Choroid plexus epithelial cell (primary cell): ENCODE measurements around the gene CD320.

ENCODE experiments used
- DNase-seq: peaks from one replicate; pipeline ENCODE4 v3.0.0-alpha.2; 2010; ENCODE audit warnings: low read depth
- H3K4me3 ChIP-seq: 2 replicates; pipeline ENCODE4 v1.5.1; 2011; ENCODE audit warnings: low read depth, mild to moderate bottlenecking, control low read depth, low read length, moderate library complexity
- TF ChIP-seq, protein P1 (sequence below): conservative IDR thresholded peaks from 2 replicates; pipeline ENCODE4 v1.5.1; 2011; ENCODE audit warnings: low read depth, mild to moderate bottlenecking, control low read depth, inconsistent platforms, low read length, moderate library complexity

The CD320 gene

GRCh38 chr19:8336072-8336569, 28.0 kb upstream of the CD320 start:
- no peak overlapping the region for H3K4me3 ChIP-seq
- TF ChIP-seq, protein P1, sequence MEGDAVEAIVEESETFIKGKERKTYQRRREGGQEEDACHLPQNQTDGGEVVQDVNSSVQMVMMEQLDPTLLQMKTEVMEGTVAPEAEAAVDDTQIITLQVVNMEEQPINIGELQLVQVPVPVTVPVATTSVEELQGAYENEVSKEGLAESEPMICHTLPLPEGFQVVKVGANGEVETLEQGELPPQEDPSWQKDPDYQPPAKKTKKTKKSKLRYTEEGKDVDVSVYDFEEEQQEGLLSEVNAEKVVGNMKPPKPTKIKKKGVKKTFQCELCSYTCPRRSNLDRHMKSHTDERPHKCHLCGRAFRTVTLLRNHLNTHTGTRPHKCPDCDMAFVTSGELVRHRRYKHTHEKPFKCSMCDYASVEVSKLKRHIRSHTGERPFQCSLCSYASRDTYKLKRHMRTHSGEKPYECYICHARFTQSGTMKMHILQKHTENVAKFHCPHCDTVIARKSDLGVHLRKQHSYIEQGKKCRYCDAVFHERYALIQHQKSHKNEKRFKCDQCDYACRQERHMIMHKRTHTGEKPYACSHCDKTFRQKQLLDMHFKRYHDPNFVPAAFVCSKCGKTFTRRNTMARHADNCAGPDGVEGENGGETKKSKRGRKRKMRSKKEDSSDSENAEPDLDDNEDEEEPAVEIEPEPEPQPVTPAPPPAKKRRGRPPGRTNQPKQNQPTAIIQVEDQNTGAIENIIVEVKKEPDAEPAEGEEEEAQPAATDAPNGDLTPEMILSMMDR, result no peak
- no peak for DNase-seq

GRCh38 chr19:8335343-8336071, 27.3 kb upstream of the CD320 start:
- no peak overlapping the region for H3K4me3 ChIP-seq
- no peak for DNase-seq
- TF ChIP-seq, protein P1, result no peak

DNA sequence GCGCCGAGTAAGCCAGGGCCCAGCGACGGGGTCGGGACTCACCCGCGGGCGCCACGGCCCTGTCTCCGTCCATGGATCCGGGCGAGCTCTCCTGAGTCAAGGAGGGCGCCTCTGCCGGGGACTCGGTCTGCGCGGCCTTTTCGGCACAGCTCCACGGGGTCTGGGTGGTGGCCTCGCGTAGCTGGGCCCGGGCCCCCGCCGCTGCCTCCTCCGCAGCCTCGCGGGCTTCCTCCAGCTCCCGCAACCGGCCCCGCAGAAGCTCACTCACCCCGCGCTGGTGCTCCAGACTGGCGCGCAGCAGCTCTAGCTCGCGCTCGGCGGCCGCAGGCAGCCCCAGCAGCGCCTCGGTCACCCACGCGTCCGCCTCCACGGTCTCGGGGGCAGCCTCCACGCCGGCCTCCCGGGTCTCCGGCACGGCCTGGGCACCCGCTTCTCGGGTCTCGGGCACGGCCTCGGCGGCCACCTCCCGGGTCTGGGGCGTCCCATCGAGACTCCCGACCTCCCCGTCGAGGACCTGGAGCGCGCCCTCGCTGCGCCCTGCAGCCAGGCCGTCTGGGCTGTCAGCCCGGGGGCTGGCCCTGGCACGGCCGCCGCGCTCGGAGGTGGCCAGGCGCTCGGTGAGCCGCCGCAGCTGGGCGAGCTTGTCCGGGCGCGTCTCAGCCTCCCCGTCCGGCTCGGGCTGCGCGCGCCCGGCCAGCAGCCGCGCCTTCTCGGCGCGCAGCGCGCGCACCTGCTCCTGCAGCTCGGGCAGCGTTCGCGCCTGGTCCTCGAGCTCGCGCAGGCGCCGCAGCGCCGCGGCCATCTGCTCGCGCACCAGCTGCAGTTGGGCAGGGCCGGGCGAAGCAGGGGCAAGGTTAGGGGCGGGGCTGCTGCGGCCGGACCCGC, 26.5 kb upstream of the CD320 start:
- TF ChIP-seq, protein P1, result no peak
- no peak overlapping the region for H3K4me3 ChIP-seq
- DNase-seq, result peak; percentile 65

GRCh38 chr19:8333767-8334457, 25.8 kb upstream of the CD320 start:
- H3K4me3 ChIP-seq, result no peak overlapping the region
- TF ChIP-seq, protein P1, result no peak
- no peak for DNase-seq

DNA sequence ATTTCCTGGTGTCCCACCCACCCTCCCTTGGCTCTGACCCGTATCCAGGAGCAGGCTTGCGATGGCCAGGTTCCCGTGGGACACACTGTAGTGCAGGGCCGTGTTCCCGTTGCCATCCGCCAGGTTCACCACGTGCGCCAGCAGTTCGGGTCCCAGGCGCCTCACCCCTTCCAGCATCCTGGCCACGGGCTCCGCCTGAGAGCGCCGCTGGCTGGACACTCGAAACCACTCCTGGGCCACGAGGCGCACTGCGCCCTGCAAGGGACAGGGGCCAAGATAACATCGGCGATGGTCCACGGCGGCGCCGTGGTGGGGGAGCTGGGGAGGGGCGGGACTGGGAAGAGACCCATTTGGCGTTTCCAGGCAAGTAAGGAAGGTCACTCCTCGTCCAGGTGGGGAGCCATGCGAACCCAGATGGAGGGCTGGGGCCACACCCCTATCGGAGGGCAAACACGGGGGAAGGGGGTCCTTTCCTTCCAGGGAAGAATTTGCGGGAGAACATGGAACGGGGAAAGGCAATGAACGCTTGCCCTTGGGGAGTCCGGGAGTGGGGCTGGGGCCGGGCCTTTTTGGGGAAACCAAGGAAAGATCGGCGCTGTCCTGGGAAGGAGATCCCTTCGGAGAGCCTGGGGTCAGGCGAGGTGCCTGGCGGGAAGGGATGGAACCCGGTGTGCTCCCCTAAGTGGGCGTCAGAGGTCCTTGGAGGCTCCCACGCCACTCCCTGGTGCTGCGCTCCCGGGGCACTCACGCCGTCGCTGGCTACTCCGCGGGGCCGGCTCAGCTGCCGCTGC, 25.0 kb upstream of the CD320 start:
- TF ChIP-seq, protein P1, result no peak
- no peak overlapping the region for H3K4me3 ChIP-seq
- DNase-seq, result no peak

GRCh38 chr19:8331263-8331845, 23.2 kb upstream of the CD320 start:
- no peak overlapping the region for H3K4me3 ChIP-seq
- TF ChIP-seq, protein P1, result no peak
- DNase-seq, result no peak
